Sigmoid colon (tissue), 4 donors: ENCODE results near the gene CADM2.
A peak's percentile ranks its signal among the peaks of the same experiment; 100 is the strongest.

Experiments used
- CTCF ChIP-seq, 4 experiments: fragments of 450-650 bp in 3 of 4; fragments of 200-600 bp in 1 of 4; IDR thresholded peaks; one replicate each; pipeline ENCODE4 v1.5.1; 2016 to 2019; ENCODE audit warnings: antibody characterized with exemption in 4 of 4, mild to moderate bottlenecking in 3 of 4, moderate library complexity in 2 of 4
- EP300 ChIP-seq, 4 donors: sonication (generic); formaldehyde crosslinking; IDR thresholded peaks; one replicate each; pipeline ENCODE4 v1.6.1; 2017; ENCODE audit warnings: antibody characterized with exemption in 4 of 4
- POLR2A ChIP-seq, 2 donors: fragments of 450-650 bp; IDR thresholded peaks; one replicate each; pipeline ENCODE4 v1.6.1; 2016; ENCODE audit warnings: antibody characterized with exemption in 2 of 2, mild to moderate bottlenecking in 2 of 2, moderate library complexity in 2 of 2
- POLR2AphosphoS5 ChIP-seq, 4 donors: sonication (generic); formaldehyde crosslinking; IDR thresholded peaks; one replicate each; pipeline ENCODE4 v1.6.1; 2017; ENCODE audit warnings: antibody characterized with exemption in 4 of 4

- TF ChIP-seq POLR2A (IDR thresholded peaks at IDR 0.05), result no peak
- peak in 1 of 4 experiments; percentile 13 for TF ChIP-seq CTCF (IDR thresholded peaks at IDR 0.05)
- no peak for TF ChIP-seq EP300 (IDR thresholded peaks at IDR 0.05)
- TF ChIP-seq POLR2AphosphoS5 (IDR thresholded peaks at IDR 0.05), result peak in 2 of 4 donors; percentile 61 to 77
Measured at GRCh38 chr3:84958495-84959469, at the start of gene CADM2.
